ENCODE results near the gene BAIAP3. TPM values are rescaled to one million over a fixed set of nuclear protein-coding genes. Genes with fewer than 3 reads are reported as not detected.
A peak's percentile ranks its signal among the peaks of the same experiment; 100 is the strongest.

BAIAP3 gene
- total RNA-seq, 1 donor from 2014 or later: 2.3 TPM

DNA sequence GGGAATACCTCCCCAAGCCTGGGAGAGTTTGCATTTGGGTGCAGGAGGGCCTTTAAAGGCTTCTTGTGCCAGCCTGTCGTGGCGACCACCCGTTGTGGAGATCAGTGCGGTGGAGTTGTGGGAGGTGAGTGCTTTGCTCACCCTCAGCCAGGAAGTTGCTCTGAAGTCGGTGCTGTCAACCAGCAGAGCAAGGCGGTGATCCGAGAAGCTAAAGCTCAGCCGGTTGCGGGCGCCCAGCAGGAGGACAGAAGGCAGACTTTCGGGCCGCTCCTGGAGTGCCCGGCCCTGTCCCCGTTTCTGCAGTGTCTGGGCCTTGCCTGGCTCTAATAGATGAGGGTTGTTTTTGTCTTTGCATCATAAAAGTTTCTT is 22.6 kb upstream of the BAIAP3 start:
- H3K27me3 Mint-ChIP-seq (ENCODE audit: low read depth): no peaks in the 10 kb centered on the region
- no peak for DNase-seq (ENCODE audit: low spot score in 2 of 2, unreplicated experiment in 2 of 2)
- peak overlapping the region; percentile 97 for H3K27ac Mint-ChIP-seq
- H3K4me1 Mint-ChIP-seq: peaks cover 23% of the 10 kb centered on the region
- H3K36me3 Mint-ChIP-seq: peaks cover 3% of the 10 kb centered on the region
- H3K4me3 Mint-ChIP-seq: peak overlapping the region; percentile 97
- no peak for TF ChIP-seq CTCF (IDR thresholded peaks at IDR 0.05; ENCODE audit: unreplicated experiment)
- no peaks in the 10 kb centered on the region for H3K9me3 Mint-ChIP-seq

- H3K36me3 Mint-ChIP-seq: peaks cover 4% of the 10 kb centered on the region
- TF ChIP-seq CTCF (IDR thresholded peaks at IDR 0.05; ENCODE audit: unreplicated experiment): no peak
Observed at GRCh38 chr16:1311212-1311737, 22.2 kb upstream of the BAIAP3 start.

GRCh38 chr16:1311738-1312466 is 21.5 kb upstream of the BAIAP3 start:
- Mint-ChIP-seq H3K4me1 (peaks cover 23% of the 10 kb centered on the region), H3K36me3 (peaks cover 9% of the 10 kb centered on the region), H3K27me3 (ENCODE audit: low read depth) (no peaks in the 10 kb centered on the region), H3K4me3 (peak overlapping the region; percentile 97), H3K27ac (no peak overlapping the region), H3K9me3 (no peaks in the 10 kb centered on the region)
- TF ChIP-seq CTCF (IDR thresholded peaks at IDR 0.05; ENCODE audit: unreplicated experiment): no peak
- no peak for DNase-seq (ENCODE audit: low spot score in 2 of 2, unreplicated experiment in 2 of 2)

More at GRCh38 chr16:1311212-1311737, 22.2 kb upstream of the BAIAP3 start:
- no peak for DNase-seq (ENCODE audit: low spot score in 2 of 2, unreplicated experiment in 2 of 2)
- no peaks in the 10 kb centered on the region for H3K27me3 Mint-ChIP-seq (ENCODE audit: low read depth)
- peak overlapping the region; percentile 97 for H3K4me3 Mint-ChIP-seq
- no peaks in the 10 kb centered on the region for H3K9me3 Mint-ChIP-seq
- peaks cover 23% of the 10 kb centered on the region for H3K4me1 Mint-ChIP-seq
- H3K27ac Mint-ChIP-seq: peak overlapping the region; percentile 97

GRCh38 chr16:1312467-1312816 is 21.0 kb upstream of the BAIAP3 start:
- no peak for DNase-seq (ENCODE audit: low spot score in 2 of 2, unreplicated experiment in 2 of 2)
- TF ChIP-seq CTCF (IDR thresholded peaks at IDR 0.05; ENCODE audit: unreplicated experiment): no peak
- no peaks in the 10 kb centered on the region for H3K9me3 Mint-ChIP-seq
- peaks cover 23% of the 10 kb centered on the region for H3K4me1 Mint-ChIP-seq
- H3K27me3 Mint-ChIP-seq (ENCODE audit: low read depth): no peaks in the 10 kb centered on the region
- H3K27ac Mint-ChIP-seq: no peak overlapping the region
- peak overlapping the region; percentile 97 for H3K4me3 Mint-ChIP-seq
- H3K36me3 Mint-ChIP-seq: peaks cover 12% of the 10 kb centered on the region

DNA sequence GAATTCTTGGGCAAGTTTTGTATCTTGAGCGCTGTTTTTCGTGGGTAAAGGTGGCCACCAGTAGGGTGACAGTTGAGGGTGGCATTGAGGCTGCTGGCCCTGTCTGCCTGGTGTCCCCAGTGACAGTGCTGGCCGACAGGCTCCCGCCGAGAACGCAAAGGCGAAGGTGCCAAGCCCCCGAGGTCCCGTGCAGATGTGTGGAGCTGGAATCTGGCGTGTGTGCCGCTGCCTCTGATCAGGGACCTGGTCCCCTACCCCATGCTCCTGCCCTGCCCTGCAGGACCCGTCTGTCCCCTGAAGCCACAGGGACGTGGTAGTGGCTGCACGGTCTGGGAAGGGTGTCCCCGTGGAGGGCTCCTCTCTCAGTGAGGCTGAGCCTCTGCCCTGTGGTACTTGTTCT is 20.5 kb upstream of the BAIAP3 start:
- no peaks in the 10 kb centered on the region for H3K27me3 Mint-ChIP-seq (ENCODE audit: low read depth)
- no peak for TF ChIP-seq CTCF (IDR thresholded peaks at IDR 0.05; ENCODE audit: unreplicated experiment)
- no peak for DNase-seq (ENCODE audit: low spot score in 2 of 2, unreplicated experiment in 2 of 2)
- no peak overlapping the region for H3K27ac Mint-ChIP-seq
- peaks cover 23% of the 10 kb centered on the region for H3K4me1 Mint-ChIP-seq
- peak overlapping the region; percentile 97 for H3K4me3 Mint-ChIP-seq
- H3K36me3 Mint-ChIP-seq: peaks cover 17% of the 10 kb centered on the region
- no peaks in the 10 kb centered on the region for H3K9me3 Mint-ChIP-seq

Measured in mesothelial cell of epicardium (in vitro differentiated cells).